ENCODE data around the gene SOCS3.
A peak's percentile ranks its signal among the peaks of the same experiment; 100 is the strongest.

SOCS3 gene

GRCh38 chr17:78351449-78352006 is 8.3 kb downstream of the SOCS3 start (continued):
- TF ChIP-seq KLF9 (tag by site-specific recombination; IDR thresholded peaks at IDR 0.05; ENCODE audit: low read depth): no peak
- no peak for TF ChIP-seq ZBTB8A (tag by site-specific recombination; IDR thresholded peaks at IDR 0.05)
- TF ChIP-seq ZNF133 (tag by site-specific recombination; IDR thresholded peaks at IDR 0.05): no peak
- no peak for TF ChIP-seq ZNF658 (tag by site-specific recombination; IDR thresholded peaks at IDR 0.05)
- TF ChIP-seq ZNF501 (tag by site-specific recombination; IDR thresholded peaks at IDR 0.05): no peak
- no peak for TF ChIP-seq ZBTB26 (tag by site-specific recombination; optimal IDR thresholded peaks at IDR 0.05)
- no peak for TF ChIP-seq ZNF692 (tag by site-specific recombination; IDR thresholded peaks at IDR 0.05)
- TF ChIP-seq ZFP69B (tag by site-specific recombination; IDR thresholded peaks at IDR 0.05): no peak
- TF ChIP-seq REPIN1 (tag by site-specific recombination; IDR thresholded peaks at IDR 0.05; ENCODE audit: low read depth): no peak
- TF ChIP-seq ZBTB20 (tag by site-specific recombination; IDR thresholded peaks at IDR 0.05): 0 out of 2 replicates have a peak, but pooled peaks have one; percentile 38
- no peak for TF ChIP-seq ZNF585B (tag by site-specific recombination; IDR thresholded peaks at IDR 0.05)
- TF ChIP-seq ZNF221 (tag by site-specific recombination; IDR thresholded peaks at IDR 0.05; ENCODE audit: borderline replicate concordance): no peak
- no peak for TF ChIP-seq ZNF184 (tag by site-specific recombination; IDR thresholded peaks at IDR 0.05)
- no peak for TF ChIP-seq ZNF366 (tag by site-specific recombination; conservative IDR thresholded peaks at IDR 0.05)
- TF ChIP-seq ZNF132 (tag by site-specific recombination; IDR thresholded peaks at IDR 0.05; ENCODE audit: borderline replicate concordance): no peak
- TF ChIP-seq ZNF280D (tag by site-specific recombination; IDR thresholded peaks at IDR 0.05): no peak

GRCh38 chr17:78349891-78350642 is 9.8 kb downstream of the SOCS3 start:
- Histone ChIP-seq H3K4me3 (ENCODE audit: low read depth, low read length) (no peak overlapping the region), H3K9me3 (ENCODE audit: control insufficient read depth, insufficient read depth, low read depth, low read length) (no peaks in the 10 kb centered on the region), H3K27ac (ENCODE audit: extremely low read depth, low read depth, low read length) (no peak overlapping the region), H3K36me3 (ENCODE audit: control insufficient read depth in 2 of 2, insufficient read depth in 1 of 2, low read length in 2 of 2) (no peaks in the 10 kb centered on the region), H3K4me1 (ENCODE audit: control insufficient read depth, insufficient read depth, low read length) (peaks cover 10% of the 10 kb centered on the region)
- ChIA-PET POLR2A (no interaction called here), CTCF (interaction anchor here (0.6 kb wide), 1 partner anchor 10 kb away, joined by 3 read pairs; no protein-coding TSS in a partner anchor)
- TF ChIP-seq REPIN1 (tag by site-specific recombination; IDR thresholded peaks at IDR 0.05; ENCODE audit: low read depth): no peak
- no peak for TF ChIP-seq ZNF548 (tag by site-specific recombination; IDR thresholded peaks at IDR 0.05)
- no peak for TF ChIP-seq ZSCAN16 (tag by site-specific recombination; IDR thresholded peaks at IDR 0.05)
- no peak for TF ChIP-seq ZBTB11 (tag by site-specific recombination; conservative IDR thresholded peaks at IDR 0.05; ENCODE audit: low read depth)
- TF ChIP-seq ZNF292 (tag by site-specific recombination; IDR thresholded peaks at IDR 0.05; ENCODE audit: borderline replicate concordance, low read depth): no peak
- TF ChIP-seq ZNF138 (tag by site-specific recombination; IDR thresholded peaks at IDR 0.05; ENCODE audit: borderline replicate concordance): no peak
- TF ChIP-seq OSR2 (tag by site-specific recombination; IDR thresholded peaks at IDR 0.05): no peak
- TF ChIP-seq KLF17 (tag by site-specific recombination; IDR thresholded peaks at IDR 0.05): no peak
- TF ChIP-seq KLF16 (tag by site-specific recombination; IDR thresholded peaks at IDR 0.05): no peak
